ENCODE data around the gene TSTD2. TPM values are rescaled to one million over a fixed set of nuclear protein-coding genes. Genes with fewer than 3 reads are reported as not detected.
"Not testable (repeated sequence)": the region's sequence is repeated elsewhere in the genome, so short reads cannot be mapped to it uniquely, and the experiment has no call there.

The TSTD2 gene
- polyA plus RNA-seq, 1 donor, result 25.2 TPM

DNA sequence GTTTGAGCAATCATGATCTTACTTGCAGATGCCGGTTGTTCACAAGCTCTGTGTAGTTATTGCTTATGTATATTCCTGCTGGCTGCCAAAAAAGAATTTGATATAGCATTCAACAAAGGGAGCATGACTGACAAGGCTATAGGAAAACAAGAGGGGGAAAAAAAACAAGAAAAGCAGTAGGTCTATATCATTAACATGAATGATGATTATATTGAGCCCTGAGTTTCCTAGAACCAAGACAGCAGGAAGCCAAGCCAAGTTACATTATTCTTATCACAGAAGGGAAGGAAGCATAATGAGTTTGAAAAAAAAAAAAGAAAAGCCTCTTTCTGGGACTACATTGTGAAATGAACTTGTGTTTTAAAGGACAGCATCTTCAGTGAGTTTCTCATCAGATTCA lies 41.0 kb downstream of the TSTD2 start:
- no peak for DNase-seq (ENCODE audit: low read depth)

DNA sequence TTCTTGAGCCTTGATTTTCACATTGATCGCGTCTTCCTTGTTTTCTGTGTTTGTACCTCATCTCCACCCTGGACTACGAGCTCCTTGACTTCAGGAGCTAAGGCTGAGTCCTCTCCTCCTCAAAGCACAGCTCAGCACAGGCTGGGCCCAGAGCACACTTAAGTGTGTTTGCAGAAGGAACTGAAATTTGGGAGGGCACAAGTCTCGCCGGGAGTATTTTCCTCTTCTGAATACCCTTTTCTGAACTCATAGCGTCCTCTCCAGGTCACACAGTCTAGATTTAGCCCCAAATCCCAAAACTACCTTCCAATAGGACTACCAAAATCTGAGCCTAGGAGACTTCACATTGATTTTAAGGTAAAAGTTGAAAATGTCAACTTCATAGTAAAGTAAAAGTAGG lies 41.6 kb downstream of the TSTD2 start:
- DNase-seq (ENCODE audit: low read depth), result no peak

DNA sequence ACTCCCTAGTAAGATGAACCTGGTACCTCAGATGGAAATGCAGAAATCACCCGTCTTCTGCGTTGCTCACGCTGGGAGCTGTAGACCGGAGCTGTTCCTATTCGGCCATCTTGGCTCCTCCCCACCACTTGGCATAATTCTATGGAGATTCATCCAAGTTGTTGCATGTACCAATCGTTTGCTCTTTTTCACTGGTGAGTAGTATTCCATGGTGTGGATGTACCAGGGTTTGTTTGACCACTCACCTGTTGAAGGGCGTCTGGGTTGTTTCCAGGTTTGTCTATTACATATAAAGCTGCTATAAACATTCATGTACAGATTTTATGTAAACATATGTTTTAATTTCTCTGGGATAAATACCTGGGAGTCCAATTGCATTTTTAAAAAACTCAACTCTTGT lies 46.3 kb downstream of the TSTD2 start:
- not testable (repeated sequence) for DNase-seq (ENCODE audit: low read depth)

DNA sequence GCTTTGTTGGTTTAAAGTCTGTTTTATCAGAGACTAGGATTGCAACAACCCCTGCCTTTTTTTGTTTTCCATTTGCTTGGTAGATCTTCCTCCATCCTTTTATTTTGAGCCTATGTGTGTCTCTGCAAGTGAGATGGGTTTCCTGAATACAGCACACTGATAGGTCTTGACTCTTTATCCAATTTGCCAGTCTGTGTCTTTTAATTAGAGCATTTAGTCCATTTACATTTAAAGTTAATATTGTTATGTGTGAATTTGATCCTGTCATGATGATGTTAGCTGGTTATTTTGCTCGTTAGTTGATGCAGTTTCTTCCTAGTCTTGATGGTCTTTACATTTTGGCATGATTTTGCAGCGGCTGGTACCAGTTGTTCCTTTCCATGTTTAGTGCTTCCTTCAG lies 48.4 kb downstream of the TSTD2 start:
- DNase-seq (ENCODE audit: low read depth), result not testable (repeated sequence)

DNA sequence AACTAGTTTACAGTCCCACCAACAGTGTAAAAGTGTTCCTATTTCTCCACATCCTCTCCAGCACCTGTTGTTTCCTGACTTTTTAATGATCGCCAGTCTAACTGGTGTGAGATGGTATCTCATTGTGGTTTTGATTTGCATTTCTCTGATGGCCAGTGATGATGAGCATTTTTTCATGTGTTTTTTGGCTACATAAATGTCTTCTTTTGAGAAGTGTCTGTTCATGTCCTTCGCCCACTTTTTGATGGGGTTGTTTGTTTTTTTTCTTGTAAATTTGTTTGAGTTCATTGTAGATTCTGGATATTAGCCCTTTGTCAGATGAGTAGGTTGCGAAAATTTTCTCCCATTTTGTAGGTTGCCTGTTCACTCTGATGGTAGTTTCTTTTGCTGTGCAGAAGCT lies 51.6 kb downstream of the TSTD2 start:
- DNase-seq (ENCODE audit: low read depth), result not testable (repeated sequence)

DNA sequence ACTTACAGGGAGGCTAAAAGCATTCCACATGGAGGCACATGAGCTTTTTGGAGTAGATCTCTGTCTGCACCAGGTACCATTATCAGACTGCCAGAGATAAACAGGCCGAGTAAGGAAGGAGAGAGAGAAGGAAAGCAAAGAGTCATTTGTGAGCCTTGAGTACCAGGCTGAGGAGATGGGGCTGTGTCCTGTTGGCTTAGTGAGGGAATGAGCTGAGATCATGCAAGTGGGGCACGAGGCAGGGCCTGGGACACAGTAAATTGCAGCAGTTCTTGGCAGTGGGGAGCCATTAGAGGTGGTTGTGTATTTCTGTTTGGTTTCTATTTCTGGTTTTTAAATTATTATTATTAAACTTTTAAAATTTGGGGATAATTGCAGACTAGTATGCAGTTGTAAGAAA lies 53.3 kb downstream of the TSTD2 start:
- DNase-seq (ENCODE audit: low read depth), result no peak

DNA sequence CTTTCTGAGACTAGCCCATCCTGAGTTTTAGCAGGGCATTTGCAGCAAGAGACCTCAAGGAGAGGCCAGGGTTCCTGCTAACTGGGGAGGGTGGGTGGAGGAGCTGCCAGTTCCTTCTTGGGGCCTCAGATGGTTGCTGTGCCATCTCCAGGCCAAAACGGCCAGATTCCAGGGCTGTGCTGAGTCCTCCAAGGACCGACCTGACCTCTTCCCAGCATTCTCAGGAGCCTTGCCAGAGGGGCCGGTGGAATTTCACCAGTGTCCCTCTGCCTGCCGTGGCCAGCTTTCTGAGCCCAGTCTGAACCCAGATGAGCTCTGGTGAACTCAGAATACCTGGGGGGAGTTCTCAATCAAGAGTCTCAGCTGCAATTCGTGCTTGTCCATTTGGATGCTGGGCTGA lies 54.3 kb downstream of the TSTD2 start:
- no peak for DNase-seq (ENCODE audit: low read depth)

DNA sequence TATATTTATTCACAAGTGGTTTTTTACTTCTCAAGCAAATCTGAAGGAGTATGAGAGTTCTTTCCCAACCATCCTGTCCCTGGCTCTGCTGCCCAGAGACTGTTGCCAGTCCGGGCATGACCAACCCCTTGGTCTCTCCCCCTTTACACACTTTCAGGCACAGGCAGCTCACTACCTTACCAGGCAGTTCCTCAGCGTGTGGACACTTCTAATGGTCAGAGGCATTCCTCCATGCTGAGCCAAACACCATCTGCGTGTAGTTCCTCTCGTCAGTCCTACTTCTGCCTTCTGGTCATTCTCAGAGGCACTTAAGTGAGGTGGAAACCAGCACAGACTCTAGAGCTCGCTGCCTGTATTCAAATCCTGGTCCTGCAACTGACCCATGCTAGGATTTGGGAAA lies 56.1 kb downstream of the TSTD2 start:
- DNase-seq (ENCODE audit: low read depth), result no peak

DNA sequence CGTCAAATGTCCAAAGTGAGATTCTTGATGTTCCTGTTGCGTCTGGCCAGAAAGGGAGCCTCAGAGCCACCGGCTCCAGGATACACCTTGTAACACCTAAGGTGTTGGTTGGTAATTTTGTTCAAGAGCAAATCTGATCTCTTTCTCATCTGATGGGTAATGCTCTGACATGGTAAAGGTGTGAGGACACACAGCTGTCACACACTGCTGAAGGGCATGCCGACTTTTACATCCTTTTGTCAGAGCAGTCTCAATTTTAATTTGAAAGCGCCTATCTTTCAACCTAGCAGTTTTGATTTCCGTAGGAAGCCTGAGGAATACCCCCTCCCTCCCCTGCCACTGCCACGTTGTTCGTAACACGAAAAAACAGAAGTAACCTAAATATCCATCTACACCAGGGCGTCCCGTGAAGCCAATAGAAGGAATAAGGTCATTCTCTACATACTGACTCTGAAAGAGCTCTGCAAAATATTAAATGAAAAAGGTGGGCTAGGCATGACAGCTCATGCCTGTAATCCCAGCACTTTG lies 57.4 kb downstream of the TSTD2 start:
- no peak for DNase-seq (ENCODE audit: low read depth)

DNA sequence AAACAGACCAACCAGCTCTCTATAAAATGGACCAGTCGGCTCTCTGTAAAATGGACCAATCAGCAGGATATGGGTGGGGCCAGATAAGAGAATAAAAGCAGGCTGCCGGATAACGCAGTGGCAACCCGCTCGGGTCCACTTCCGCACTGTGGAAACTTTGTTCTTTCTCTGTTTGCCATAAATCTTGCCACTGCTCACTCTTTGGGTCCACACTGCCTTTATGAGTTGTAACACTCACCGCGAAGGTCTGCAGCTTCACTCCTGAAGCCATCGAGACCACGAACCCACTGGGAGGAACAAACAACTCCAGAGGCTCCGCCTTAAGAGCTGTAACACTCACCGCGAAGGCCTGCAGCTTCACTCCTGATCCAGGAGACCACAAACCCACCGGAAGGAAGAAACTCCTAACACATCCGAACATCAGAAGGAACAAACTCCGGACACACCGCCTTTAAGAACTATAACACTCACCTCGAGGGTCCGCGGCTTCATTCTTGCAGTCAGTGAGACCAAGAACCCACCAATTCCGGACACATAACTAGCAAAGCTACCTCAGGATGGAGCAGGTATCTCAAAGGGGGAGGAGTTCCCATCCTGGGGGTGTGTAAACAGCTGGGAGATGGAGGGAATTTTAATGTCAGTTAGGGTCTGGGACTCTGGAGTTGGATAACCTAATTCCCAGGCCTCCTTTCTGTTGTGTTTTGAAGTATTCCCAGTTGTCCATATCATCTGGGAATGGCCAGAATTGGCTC lies 58.1 kb downstream of the TSTD2 start:
- DNase-seq (ENCODE audit: low read depth), result not testable (repeated sequence)

DNA sequence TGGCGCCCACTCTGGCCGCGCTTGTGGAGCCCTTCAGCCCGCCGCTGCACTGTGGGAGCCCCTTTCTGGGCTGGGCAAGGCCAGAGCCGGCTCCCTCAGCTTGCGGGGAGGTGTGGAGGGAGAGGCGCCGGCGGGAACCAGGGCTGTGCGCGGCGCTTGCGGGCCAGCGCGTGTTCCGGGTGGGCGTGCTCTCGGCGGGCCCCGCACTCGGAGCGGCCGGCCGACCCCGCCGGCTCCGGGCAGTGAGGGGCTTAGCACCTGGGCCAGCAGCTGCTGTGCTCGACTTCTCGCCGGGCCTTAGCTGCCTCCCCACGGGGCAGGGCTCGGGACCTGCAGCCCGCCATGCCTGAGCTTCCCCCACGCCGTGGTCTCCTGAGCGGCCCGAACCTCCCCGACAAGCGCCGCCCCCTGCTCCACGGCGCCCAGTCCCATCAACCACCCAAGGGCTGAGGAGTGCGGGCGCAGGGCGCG lies 59.0 kb downstream of the TSTD2 start:
- not testable (repeated sequence) for DNase-seq (ENCODE audit: low read depth)

DNA sequence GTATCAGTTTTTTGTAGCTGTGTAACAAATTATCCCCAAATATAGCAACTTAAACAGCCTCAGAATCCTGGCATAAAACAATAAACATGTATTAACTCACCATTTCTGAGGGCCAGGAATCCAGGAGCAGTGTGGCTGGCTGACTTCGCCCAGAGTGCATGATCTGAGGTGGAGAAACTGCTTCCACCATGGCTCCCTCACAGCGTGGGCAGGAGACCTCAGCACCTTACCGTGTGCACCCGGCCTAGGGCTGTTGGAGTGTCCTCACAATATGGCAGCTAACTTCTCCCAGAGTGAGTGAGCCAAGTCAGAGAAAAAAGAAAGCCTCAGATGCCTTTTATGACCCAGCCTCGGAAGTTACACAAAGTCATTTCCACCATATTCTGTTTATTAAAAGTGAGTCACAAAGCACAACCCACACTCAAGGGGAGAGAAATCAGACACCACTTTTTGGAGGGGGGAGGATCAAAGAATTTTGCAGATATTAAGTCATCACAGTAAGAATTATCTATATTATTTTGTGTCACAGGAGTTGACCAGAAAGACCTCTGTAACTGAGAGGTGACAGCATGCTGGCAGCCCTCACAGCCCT lies 59.6 kb downstream of the TSTD2 start:
- no peak for DNase-seq (ENCODE audit: low read depth)

DNA sequence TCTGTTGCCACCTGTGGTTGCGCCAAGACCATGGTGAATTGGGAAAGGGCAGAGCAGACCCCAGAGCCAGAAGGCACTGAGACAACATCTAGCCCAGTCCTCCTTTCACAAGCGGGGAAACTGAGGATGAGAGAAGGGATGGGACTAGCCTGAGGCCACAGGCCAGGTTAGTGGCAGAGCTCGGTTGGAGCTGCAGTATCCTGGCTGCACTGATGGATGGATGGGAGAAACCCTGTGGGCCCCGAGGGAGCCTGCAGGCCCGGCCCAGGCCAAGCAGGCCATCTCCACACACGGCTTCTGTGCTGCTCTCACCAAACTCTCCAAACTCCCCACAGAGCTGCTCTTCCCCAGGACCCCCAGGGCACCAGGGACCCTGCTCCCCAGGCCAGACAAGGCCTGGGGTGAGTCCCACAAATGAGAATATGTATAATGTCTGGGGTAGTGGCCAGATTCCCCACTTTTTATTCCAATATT lies 60.2 kb downstream of the TSTD2 start:
- no peak for DNase-seq (ENCODE audit: low read depth)

DNA sequence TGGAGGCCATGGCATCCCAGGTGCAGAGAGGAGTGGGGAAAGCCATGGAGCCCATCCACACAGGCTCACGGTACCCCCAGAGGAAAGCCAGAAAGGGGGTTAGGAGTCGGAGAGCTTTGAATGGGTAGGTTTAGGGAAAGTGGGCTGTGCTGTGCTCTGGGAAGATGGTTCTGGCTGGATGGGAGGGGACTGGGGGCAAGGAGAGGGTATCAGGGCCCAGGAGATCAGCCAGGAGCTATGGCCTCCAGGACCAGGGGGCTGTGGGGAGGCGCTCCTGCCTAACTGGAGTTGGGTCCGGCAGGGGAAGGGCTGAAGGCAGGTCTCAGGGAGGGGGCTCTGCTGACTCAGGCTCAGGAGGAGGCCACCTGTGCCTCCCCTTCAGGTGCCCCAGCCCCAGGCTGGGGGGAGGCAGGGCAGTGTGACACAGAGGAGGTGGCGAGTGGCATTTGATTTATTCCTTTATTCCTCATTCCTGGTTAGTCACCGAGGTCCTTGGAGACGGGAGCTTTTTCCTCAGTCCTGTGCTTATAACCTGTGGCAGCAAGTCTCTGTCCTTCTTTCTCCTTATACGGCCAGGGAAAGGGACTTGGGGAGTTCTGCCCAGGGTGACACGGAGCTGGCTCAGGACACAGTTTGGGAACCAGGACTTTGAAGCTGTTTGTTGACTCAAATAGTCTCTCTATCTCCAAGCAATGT lies 60.8 kb downstream of the TSTD2 start:
- no peak for DNase-seq (ENCODE audit: low read depth)

DNA sequence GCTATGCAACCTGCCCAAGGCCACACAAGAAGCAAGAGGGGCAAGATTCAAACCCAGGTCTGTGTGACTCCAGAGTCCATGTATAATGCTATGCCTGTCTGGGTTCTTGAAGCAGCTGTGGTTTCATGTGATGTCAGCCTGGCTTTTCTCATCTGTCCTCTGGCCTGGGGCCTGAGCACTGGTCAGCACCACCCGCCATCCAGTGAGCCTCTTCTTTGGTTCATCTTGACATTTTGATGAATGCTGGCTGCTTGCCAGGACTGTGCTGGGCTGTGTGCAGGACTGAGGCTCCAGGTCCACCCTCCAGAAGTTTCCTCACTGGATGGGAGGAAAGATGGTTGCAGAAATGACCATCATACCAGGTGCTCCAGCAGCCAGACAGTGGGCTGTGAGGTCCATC lies 61.5 kb downstream of the TSTD2 start:
- no peak for DNase-seq (ENCODE audit: low read depth)

DNA sequence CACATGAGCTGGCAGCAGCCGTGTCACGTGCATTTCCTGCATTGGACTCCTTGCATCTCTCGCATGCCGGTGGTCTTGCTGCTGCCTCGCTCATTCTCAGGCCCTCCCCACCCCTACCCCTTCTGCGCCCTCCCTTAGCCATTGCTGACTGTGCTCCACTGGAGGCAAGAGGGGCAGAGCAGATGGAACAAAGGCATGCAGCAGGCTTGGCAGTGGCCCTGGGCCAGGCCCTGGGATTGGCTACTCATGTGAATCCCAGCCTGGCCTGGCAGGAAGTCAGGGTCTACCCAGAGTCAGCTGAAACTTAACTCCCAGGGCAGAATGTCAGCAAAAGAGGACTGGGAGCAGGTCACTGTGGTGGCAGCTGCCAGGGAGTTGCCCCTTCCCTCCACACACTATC lies 62.3 kb downstream of the TSTD2 start:
- no peak for DNase-seq (ENCODE audit: low read depth)

DNA sequence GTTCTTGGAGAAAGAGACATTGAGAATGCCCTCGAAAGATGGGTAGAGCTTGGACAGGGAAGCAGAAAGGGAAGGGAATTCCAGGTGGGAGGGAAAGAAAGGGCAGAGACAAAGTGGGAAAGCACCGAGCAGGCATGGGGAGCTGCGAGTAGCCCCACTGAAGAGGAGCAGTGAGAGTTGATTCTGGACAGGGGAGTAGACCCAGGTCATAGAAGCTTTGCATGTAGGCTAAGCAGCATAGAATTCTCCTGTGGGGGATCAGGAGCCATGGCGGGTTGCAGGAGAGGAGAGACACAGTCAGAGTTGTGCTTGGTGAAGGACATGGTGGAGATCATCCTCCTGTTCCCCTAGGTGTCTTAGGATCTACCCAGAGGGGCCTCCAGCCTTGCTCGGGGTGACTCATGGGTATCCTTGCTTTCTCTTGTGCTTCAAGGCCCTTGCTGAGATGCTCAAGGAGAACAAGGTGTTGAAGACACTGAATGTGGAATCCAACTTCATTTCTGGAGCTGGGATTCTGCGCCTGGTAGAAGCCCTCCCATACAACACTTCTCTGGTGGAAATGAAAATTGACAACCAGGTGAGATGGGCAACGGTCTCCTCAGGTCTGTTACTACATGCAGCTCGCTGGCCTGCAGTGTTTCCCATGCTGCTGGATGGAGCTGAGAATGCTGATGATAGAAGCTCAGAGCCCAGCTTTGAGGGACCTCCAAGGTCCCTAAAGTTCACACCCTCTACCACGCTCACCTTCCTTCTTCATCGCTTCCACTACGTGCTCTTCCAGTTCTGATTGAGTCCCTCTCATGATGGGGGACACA lies 64.5 kb downstream of the TSTD2 start:
- no peak for DNase-seq (ENCODE audit: low read depth)

DNA sequence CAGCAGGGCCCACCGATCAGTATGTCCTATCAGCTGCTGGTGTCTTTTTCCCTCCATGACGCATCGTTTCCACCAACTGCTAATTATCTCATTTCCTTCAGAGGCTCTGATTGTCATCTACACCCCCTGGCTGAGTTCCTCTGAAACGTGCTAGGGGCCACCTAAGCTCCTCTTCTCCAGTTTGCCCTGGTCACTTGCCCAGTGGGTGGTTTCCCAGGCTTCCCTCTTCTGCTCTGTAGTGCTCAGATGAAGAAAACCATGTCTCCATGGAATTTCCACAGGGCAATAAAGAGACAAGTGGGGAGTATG lies 65.3 kb downstream of the TSTD2 start:
- DNase-seq (ENCODE audit: low read depth), result no peak

DNA sequence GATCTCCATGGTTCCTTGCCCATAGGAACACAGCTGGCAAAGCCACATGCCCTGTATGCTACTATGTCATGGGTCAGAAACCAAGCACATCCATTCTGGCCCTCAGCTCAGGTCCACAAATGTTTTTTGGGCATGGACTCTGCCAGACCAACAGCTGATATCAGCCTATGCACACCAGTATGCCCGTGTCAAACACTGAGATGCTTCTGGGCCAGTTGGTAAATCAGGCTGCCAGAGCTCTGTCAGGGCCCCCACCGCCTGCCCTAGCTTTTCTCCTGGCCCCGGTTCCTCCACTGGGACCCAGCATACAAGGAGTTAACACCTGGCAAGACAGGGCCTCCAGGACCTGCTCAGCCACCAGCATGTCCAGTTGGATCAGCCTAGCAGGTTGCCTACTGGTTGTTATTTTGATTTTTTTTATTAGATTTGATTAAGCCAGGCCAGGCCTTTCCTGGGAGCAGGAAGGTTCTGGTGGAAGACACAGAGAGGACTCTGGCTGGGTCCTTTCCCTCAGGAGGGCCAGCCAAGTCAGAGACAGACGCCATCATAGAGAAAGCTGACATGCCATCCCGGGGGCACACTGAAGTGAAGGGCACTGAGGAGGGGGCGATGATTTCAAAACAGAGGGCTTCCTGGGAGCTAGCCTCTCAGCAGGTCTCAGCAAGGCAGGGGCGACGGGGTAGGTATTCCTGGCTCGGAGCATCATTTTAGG lies 65.8 kb downstream of the TSTD2 start:
- DNase-seq (ENCODE audit: low read depth), result no peak

DNA sequence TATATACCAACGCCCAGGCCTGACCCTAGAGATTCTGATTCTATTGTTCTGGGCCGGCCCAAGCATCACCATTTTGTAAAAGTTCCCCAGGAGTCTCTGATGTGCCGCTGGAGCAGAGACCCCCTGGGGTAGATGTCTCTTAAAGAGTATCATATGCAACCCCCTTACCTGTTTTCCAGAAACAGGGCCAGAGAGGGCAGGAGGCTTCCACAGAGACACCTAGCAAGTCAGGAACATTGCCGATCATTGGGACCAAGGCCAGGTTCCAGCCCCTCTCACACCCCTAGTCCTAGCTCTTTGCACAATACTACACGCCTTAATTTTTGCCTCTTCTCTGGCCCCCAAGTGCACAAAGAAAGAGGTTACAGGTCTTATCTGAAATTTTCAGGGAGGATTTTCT lies 67.9 kb downstream of the TSTD2 start:
- no peak for DNase-seq (ENCODE audit: low read depth)
